GM18526 (cell line): Measurements from ENCODE around the gene ATG7.

Source experiments
- POLR2A ChIP-seq: IDR thresholded peaks from 3 replicates; pipeline ENCODE4 v1.6.1; 2011; ENCODE audit not compliant: insufficient read length; ENCODE audit errors: extremely low read depth

ATG7 gene

GRCh38 chr3:11589706-11590105 lies 317.5 kb downstream of the ATG7 start:
- TF ChIP-seq POLR2A = no peak

GRCh38 chr3:11591002-11591355 lies 318.8 kb downstream of the ATG7 start:
- TF ChIP-seq POLR2A = no peak

GRCh38 chr3:11591391-11592282 lies 319.4 kb downstream of the ATG7 start:
- no peak for TF ChIP-seq POLR2A

GRCh38 chr3:11592445-11593298 lies 320.5 kb downstream of the ATG7 start:
- TF ChIP-seq POLR2A = no peak

- TF ChIP-seq POLR2A = no peak
Measured at GRCh38 chr3:11593318-11594034, 321.3 kb downstream of the ATG7 start.

- TF ChIP-seq POLR2A = no peak
Measured at GRCh38 chr3:11596387-11596786, 324.2 kb downstream of the ATG7 start.

- TF ChIP-seq POLR2A = no peak
Measured at GRCh38 chr3:11600501-11601282, 328.5 kb downstream of the ATG7 start.

GRCh38 chr3:11601446-11602238 lies 329.4 kb downstream of the ATG7 start:
- no peak for TF ChIP-seq POLR2A

GRCh38 chr3:11602239-11602840 lies 330.1 kb downstream of the ATG7 start:
- TF ChIP-seq POLR2A = no peak

GRCh38 chr3:11602886-11603527 lies 330.8 kb downstream of the ATG7 start:
- no peak for TF ChIP-seq POLR2A

GRCh38 chr3:11603628-11604027 lies 331.4 kb downstream of the ATG7 start:
- no peak for TF ChIP-seq POLR2A

GRCh38 chr3:11604139-11604892 lies 332.1 kb downstream of the ATG7 start:
- no peak for TF ChIP-seq POLR2A

GRCh38 chr3:11605398-11605797 lies 333.2 kb downstream of the ATG7 start:
- TF ChIP-seq POLR2A = no peak
